Tibial artery (tissue), 4 donors: Measurements from ENCODE around the gene GZMM.

Experiments
- DNase-seq, 2 donors: peaks; one replicate each; pipeline ENCODE4 v3.0.0-alpha.2; 2019
- H3K27ac ChIP-seq, 2 donors: fragments of 200-600 bp; sonication (generic) in 1 of 2; 1 replicate in 1 of 2; 2 replicates in 1 of 2; pipeline ENCODE4 v1.5.1; 2018 to 2019; ENCODE audit warnings: mild to moderate bottlenecking in 1 of 2
- H3K27me3 ChIP-seq, 2 donors: fragments of 200-600 bp; sonication (generic) in 1 of 2; one replicate each; pipeline versions ENCODE4 v1.5.1 to v1.6.0; 2016 to 2019
- H3K36me3 ChIP-seq, 3 donors: fragments of 200-600 bp; sonication (generic) in 2 of 3; one replicate each; pipeline ENCODE4 v1.5.1; 2016 to 2019; ENCODE audit warnings: mild to moderate bottlenecking in 2 of 3
- H3K4me1 ChIP-seq, 4 donors: fragments of 200-600 bp; sonication (generic) in 2 of 4; 1 replicate in 3 of 4; 2 replicates in 1 of 4; pipeline ENCODE4 v1.5.1; 2016 to 2019
- H3K4me3 ChIP-seq, 2 donors: fragments of 200-600 bp; sonication (generic) in 1 of 2; 1 replicate in 1 of 2; 2 replicates in 1 of 2; pipeline ENCODE4 v1.5.1; 2018 to 2019; ENCODE audit warnings: mild to moderate bottlenecking in 2 of 2
- H3K9me3 ChIP-seq, 3 donors: fragments of 200-600 bp; sonication (generic) in 1 of 3; one replicate each; pipeline ENCODE4 v1.5.1; 2016 to 2019
- intact Hi-C: fragments of 100-400 bp; cut with DNase I; formaldehyde crosslinking; loops from one replicate; pipeline ENCODE4 v1.15.0; 2023; ENCODE audit warnings: low total_unique reads
- TF ChIP-seq, protein P1 (sequence below), 2 experiments: fragments of 200-600 bp in 1 of 2; fragments of 450-650 bp in 1 of 2; IDR thresholded peaks; one replicate each; pipeline ENCODE4 v1.5.1; 2017 to 2019; ENCODE audit warnings: antibody characterized with exemption in 2 of 2, mild to moderate bottlenecking in 1 of 2, moderate library complexity in 1 of 2

GZMM gene

DNA sequence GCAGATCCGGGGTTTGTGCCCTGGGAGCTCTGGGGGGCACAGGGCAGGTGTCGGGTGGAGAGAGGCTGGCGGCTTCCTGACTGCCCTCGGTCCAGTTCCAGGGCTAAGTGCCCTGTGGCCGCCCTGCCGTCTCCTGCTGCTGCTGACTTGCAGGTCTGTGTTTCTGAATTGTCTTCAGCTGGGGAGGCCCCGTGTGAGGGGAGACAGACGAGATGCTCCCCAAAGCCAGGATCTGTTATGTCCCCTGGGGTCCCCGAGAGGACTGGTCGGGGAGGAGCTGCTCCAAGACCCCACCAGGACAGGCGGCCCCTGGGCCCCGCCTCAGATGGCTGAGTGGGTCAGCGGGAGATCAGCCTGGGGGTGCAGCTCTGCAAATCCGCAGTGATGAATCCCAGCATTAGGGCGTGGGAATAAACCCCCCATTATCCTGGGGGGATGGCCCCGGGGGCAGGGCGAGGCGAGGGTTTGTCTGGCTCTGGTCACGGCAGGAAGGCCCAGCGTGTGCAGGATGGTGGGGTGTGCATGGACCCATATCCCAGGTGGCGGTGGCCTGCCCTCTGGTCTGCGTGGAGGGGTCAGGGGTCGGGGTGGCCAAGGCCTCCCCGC is 50.5 kb downstream of the GZMM start:
- Histone ChIP-seq H3K27me3 (peaks cover 4 to 84% of the 10 kb centered on the region in 2 donors), H3K36me3 (no peaks in the 10 kb centered on the region), H3K27ac (no peak overlapping the region), H3K9me3 (no peaks in the 10 kb centered on the region), H3K4me1 (peaks cover 0 to 12% (median 4%) of the 10 kb centered on the region in 4 donors), H3K4me3 (no peak overlapping the region)
- DNase-seq: no peak
- TF ChIP-seq, protein P1, sequence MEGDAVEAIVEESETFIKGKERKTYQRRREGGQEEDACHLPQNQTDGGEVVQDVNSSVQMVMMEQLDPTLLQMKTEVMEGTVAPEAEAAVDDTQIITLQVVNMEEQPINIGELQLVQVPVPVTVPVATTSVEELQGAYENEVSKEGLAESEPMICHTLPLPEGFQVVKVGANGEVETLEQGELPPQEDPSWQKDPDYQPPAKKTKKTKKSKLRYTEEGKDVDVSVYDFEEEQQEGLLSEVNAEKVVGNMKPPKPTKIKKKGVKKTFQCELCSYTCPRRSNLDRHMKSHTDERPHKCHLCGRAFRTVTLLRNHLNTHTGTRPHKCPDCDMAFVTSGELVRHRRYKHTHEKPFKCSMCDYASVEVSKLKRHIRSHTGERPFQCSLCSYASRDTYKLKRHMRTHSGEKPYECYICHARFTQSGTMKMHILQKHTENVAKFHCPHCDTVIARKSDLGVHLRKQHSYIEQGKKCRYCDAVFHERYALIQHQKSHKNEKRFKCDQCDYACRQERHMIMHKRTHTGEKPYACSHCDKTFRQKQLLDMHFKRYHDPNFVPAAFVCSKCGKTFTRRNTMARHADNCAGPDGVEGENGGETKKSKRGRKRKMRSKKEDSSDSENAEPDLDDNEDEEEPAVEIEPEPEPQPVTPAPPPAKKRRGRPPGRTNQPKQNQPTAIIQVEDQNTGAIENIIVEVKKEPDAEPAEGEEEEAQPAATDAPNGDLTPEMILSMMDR (IDR thresholded peaks at IDR 0.05): no peak
- intact Hi-C loops: no loop called here

DNA sequence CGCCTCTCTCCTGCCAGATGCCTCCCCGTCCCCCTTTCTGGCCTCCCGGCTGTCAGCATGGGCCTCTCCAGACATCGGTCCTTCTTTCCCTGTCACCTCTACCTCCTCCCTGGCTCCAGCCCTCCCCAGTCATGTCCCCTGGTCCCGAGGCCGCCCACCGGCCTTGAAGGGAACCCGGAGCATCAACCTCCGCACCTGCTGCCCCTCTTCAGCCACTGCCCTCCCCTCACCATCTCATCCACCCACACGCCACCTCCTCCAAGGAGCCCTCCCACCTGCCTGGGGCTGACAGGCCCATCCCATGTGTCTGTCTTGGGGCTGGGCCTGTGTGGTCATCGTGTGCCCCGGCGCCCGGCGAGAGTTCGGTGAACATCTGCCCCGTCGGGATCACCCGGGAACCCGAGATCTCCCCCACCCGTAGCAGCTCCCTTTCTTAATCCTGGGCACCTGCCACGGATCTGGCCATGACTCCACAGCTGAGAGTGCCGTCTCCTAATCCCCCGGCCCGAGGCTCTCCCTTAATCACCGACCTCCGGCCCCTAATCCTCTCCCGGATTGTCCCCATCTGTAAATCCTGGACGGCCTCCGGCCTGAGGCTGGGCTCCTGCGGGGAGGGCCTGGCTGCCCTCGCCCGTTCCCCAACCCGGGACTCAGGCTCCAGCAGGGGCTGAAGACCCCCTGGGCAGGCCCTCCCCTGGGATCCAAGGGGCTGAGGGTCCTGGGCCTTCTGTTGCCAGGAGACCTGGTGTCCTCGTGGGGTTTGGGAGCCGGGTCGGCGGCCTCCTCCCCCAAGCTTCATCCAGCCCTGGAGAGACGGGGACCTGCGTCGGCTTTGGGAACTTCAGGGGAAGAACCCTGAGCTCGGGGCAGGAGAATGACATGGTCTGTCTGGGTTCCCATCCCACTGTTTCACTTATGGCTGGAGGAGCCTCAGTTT is 51.7 kb downstream of the GZMM start:
- H3K27me3 ChIP-seq: peaks cover 4 to 78% of the 10 kb centered on the region in 2 donors
- TF ChIP-seq, protein P1 (IDR thresholded peaks at IDR 0.05): no peak

DNA sequence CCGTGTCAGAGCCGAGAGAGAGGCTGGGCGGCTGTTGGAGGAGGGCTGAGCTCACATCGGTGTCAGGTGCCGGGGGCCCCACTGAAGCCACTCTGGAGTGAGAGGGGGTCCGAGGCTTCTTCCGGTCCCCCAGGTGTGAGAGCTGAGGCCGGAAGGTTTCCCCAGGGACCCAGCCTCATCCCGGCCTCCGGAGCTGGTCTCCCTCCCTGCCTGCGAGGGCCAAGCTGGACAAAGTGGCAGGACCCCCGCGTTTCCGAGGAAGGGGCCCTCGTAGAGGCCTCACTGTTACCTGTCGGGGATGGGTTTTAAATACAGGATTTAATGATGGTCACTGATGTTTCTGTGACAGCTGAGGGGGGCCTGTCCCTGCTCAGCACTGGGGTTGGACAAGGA is 52.4 kb downstream of the GZMM start:
- DNase-seq: no peak
- H3K27me3 ChIP-seq: peaks cover under 1 to 71% of the 10 kb centered on the region in 2 donors
- TF ChIP-seq, protein P1 (IDR thresholded peaks at IDR 0.05): no peak
- intact Hi-C loops: no loop called here
- H3K36me3 ChIP-seq: no peaks in the 10 kb centered on the region
- no peak overlapping the region for H3K27ac ChIP-seq
- no peaks in the 10 kb centered on the region for H3K4me1 ChIP-seq
- no peaks in the 10 kb centered on the region for H3K9me3 ChIP-seq
- no peak overlapping the region for H3K4me3 ChIP-seq

More for the DNA sequence above, 51.7 kb downstream of the GZMM start:
- no peak for DNase-seq
- no peaks in the 10 kb centered on the region for H3K36me3 ChIP-seq
- H3K4me3 ChIP-seq: no peak overlapping the region
- H3K9me3 ChIP-seq: no peaks in the 10 kb centered on the region
- peaks cover 0 to 6% (median 2%) of the 10 kb centered on the region in 4 donors for H3K4me1 ChIP-seq
- H3K27ac ChIP-seq: no peak overlapping the region
- intact Hi-C loops: no loop called here

DNA sequence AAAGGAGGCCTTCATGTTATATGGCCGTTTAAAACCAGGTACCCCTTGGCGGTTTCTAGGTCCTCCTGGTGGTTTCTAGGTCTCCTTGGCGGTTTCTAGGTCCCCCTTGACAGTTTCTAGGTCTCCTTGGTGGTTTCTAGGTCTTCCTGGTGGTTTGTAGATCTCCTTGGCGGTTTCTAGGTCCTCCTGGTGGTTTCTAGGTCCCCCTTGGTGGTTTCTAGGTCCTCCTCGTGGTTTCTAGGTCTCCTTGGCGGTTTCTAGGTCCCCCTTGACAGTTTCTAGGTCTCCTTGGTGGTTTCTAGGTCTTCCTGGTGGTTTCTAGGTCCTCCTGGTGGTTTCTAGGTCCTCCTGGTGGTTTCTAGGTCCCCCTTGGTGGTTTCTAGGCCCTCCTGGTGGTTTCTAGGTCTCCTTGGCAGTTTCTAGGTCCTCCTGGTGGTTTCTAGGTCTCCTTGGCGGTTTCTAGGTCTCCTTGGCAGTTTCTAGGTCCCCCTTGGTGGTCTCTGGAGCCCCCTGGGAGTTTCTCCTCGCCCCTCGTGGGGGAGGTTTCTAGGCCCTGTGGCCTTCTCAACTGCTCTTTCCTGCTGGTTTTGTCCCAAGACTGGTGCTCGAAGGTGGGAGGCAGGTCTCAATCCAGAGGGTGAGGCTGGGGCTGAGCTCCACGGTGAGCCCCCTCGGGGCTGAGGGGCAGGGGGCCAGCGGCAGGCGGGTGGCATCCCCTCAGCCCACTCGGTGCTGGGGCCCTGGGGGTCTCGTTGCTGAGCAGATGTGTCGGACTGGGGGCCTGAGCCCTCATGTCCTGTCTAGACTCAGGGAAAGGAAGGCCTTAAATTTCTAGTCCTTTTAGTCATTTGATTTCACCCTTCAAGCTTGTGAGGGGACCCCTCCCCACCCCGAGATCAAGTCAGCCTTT is 53.8 kb downstream of the GZMM start:
- no peaks in the 10 kb centered on the region for H3K4me1 ChIP-seq
- TF ChIP-seq, protein P1 (IDR thresholded peaks at IDR 0.05): no peak
- intact Hi-C loops: no loop called here
- no peaks in the 10 kb centered on the region for H3K9me3 ChIP-seq
- H3K27ac ChIP-seq: no peak overlapping the region
- no peaks in the 10 kb centered on the region for H3K36me3 ChIP-seq
- DNase-seq: no peak
- H3K27me3 ChIP-seq: peaks cover 0 to 61% of the 10 kb centered on the region in 2 donors
- H3K4me3 ChIP-seq: no peak overlapping the region
